H9 (cell line): ENCODE results near the gene UNC79. TPM values are rescaled to one million over a fixed set of nuclear protein-coding genes. Genes with fewer than 3 reads are reported as not detected.

Experiments
- DNase-seq: peaks from one replicate; pipeline ENCODE4 v3.0.0-alpha.2; 2017
- H2AFZ ChIP-seq: one replicate; pipeline ENCODE4 v1.6.1; 2013; ENCODE audit warnings: mild to moderate bottlenecking, low read length, control low read depth, moderate library complexity
- H2AK5ac ChIP-seq: 2 replicates; pipeline ENCODE4 v1.6.1; 2013; ENCODE audit warnings: low read length, control low read depth, mixed read lengths; ENCODE audit not compliant: insufficient read length
- H2BK120ac ChIP-seq: one replicate; pipeline ENCODE4 v1.6.1; 2013; ENCODE audit warnings: low read depth, mild to moderate bottlenecking, low read length, control low read depth, inconsistent platforms; ENCODE audit not compliant: poor library complexity, severe bottlenecking
- H2BK12ac ChIP-seq: 2 replicates; pipeline ENCODE4 v1.6.1; 2013; ENCODE audit warnings: low read length, control low read depth, mixed read lengths, low read depth; ENCODE audit not compliant: insufficient read length
- H2BK15ac ChIP-seq: 2 replicates; pipeline ENCODE4 v1.6.1; 2013; ENCODE audit warnings: low read depth, low read length, control low read depth
- H2BK20ac ChIP-seq: one replicate; pipeline ENCODE4 v1.6.1; 2013; ENCODE audit warnings: low read depth, mild to moderate bottlenecking, low read length, control low read depth, inconsistent platforms; ENCODE audit not compliant: poor library complexity, severe bottlenecking
- H2BK5ac ChIP-seq: 2 replicates; pipeline ENCODE4 v1.6.1; 2013; ENCODE audit warnings: low read length, control low read depth, mixed read lengths; ENCODE audit not compliant: insufficient read length
- H3K14ac ChIP-seq: 2 replicates; pipeline ENCODE4 v1.6.1; 2013; ENCODE audit warnings: low read length, control low read depth; ENCODE audit not compliant: insufficient read depth
- H3K18ac ChIP-seq: 2 replicates; pipeline ENCODE4 v1.6.1; 2013; ENCODE audit warnings: low read depth, mild to moderate bottlenecking, mixed read lengths, low read length, control low read depth; ENCODE audit not compliant: insufficient read length
- H3K23ac ChIP-seq: 2 replicates; pipeline ENCODE4 v1.6.1; 2013; ENCODE audit warnings: low read length, control low read depth, mixed read lengths, low read depth; ENCODE audit not compliant: insufficient read length
- H3K23me2 ChIP-seq: 2 replicates; pipeline ENCODE4 v1.6.1; 2013; ENCODE audit warnings: low read depth, mild to moderate bottlenecking, mixed read lengths, low read length, control low read depth; ENCODE audit not compliant: insufficient read length, poor library complexity, severe bottlenecking
- H3K27ac ChIP-seq: 2 replicates; pipeline ENCODE4 v1.5.1; 2013; ENCODE audit warnings: low read length, control low read depth, mixed read lengths, low read depth; ENCODE audit not compliant: insufficient read length
- H3K27me3 ChIP-seq: 2 replicates; pipeline ENCODE4 v1.6.1; 2013; ENCODE audit warnings: low read length, control low read depth, inconsistent platforms; ENCODE audit not compliant: insufficient read depth
- H3K4ac ChIP-seq: 2 replicates; pipeline ENCODE4 v1.6.1; 2013; ENCODE audit warnings: low read depth, mild to moderate bottlenecking, control low read depth, inconsistent platforms, low read length, moderate library complexity
- H3K4me1 ChIP-seq: 2 replicates; pipeline ENCODE4 v1.6.1; 2013; ENCODE audit warnings: low read length, control low read depth, inconsistent platforms; ENCODE audit not compliant: insufficient read depth
- H3K4me2 ChIP-seq: 2 replicates; pipeline ENCODE4 v1.6.1; 2013; ENCODE audit warnings: low read length, control low read depth, mixed read lengths; ENCODE audit not compliant: insufficient read length, insufficient read depth
- H3K56ac ChIP-seq: 2 replicates; pipeline ENCODE4 v1.6.1; 2013; ENCODE audit warnings: low read depth, mild to moderate bottlenecking, mixed read lengths, low read length, control low read depth; ENCODE audit not compliant: insufficient read length
- H3K79me1 ChIP-seq: 2 replicates; pipeline ENCODE4 v1.6.1; 2013; ENCODE audit warnings: low read depth, mild to moderate bottlenecking, moderate library complexity, low read length, control low read depth, inconsistent platforms; ENCODE audit not compliant: insufficient read depth, poor library complexity, severe bottlenecking
- H3K79me2 ChIP-seq: 2 replicates; pipeline ENCODE4 v1.6.1; 2013; ENCODE audit warnings: low read length, control low read depth, inconsistent platforms; ENCODE audit not compliant: insufficient read depth
- H3K9ac ChIP-seq: 2 replicates; pipeline ENCODE4 v1.6.1; 2013; ENCODE audit warnings: low read length, control low read depth, mixed read lengths; ENCODE audit not compliant: insufficient read length; ENCODE audit errors: extremely low read depth
- H3K9me3 ChIP-seq: one replicate; pipeline ENCODE4 v1.6.1; 2013; ENCODE audit warnings: low read depth, low read length, inconsistent platforms; ENCODE audit not compliant: control insufficient read depth
- H3T11ph ChIP-seq: one replicate; pipeline ENCODE4 v1.6.1; 2013; ENCODE audit warnings: mild to moderate bottlenecking, low read length, control low read depth, inconsistent platforms
- H4K20me1 ChIP-seq: one replicate; pipeline ENCODE4 v1.6.1; 2013; ENCODE audit not compliant: control insufficient read depth, insufficient read length, insufficient read depth
- H4K5ac ChIP-seq: 2 replicates; pipeline ENCODE4 v1.6.1; 2013; ENCODE audit warnings: low read depth, mild to moderate bottlenecking, mixed read lengths, low read length, control low read depth; ENCODE audit not compliant: insufficient read length
- H4K8ac ChIP-seq: replicated peaks from 2 replicates; pipeline ENCODE4 v1.6.1; 2013; ENCODE audit warnings: low read length, control low read depth, mixed read lengths, low read depth; ENCODE audit not compliant: insufficient read length
- H4K91ac ChIP-seq: 2 replicates; pipeline ENCODE4 v1.6.1; 2013; ENCODE audit warnings: low read depth, mild to moderate bottlenecking, moderate library complexity, mixed read lengths, low read length, control low read depth; ENCODE audit not compliant: insufficient read length
- H3K27ac Mint-ChIP-seq, 3 experiments: 2 replicates in 2 of 3; 3 replicates in 1 of 3; pipeline ENCODE4 v1.8.0; 2020 to 2021; ENCODE audit warnings: mixed read lengths in 3 of 3, mild to moderate bottlenecking in 1 of 3, moderate library complexity in 1 of 3
- H3K27me3 Mint-ChIP-seq: 2 replicates; pipeline ENCODE4 v1.8.0; 2021; ENCODE audit warnings: low read depth, mild to moderate bottlenecking, moderate library complexity, mixed read lengths
- H3K36me3 Mint-ChIP-seq, 3 experiments: 2 replicates in 2 of 3; 3 replicates in 1 of 3; pipeline ENCODE4 v1.8.0; 2020 to 2021; ENCODE audit warnings: low read depth in 3 of 3, mixed read lengths in 3 of 3; ENCODE audit not compliant: insufficient read depth in 1 of 3
- H3K4me1 Mint-ChIP-seq, 2 experiments: 2 replicates each; pipeline ENCODE4 v1.8.0; 2020; ENCODE audit warnings: mixed read lengths in 2 of 2
- H3K4me3 Mint-ChIP-seq, 2 experiments: 2 replicates in 1 of 2; 3 replicates in 1 of 2; pipeline ENCODE4 v1.8.0; 2020 to 2021; ENCODE audit warnings: mild to moderate bottlenecking in 2 of 2, mixed read lengths in 2 of 2, moderate library complexity in 1 of 2
- H3K9me3 Mint-ChIP-seq, 2 experiments: 2 replicates in 1 of 2; 3 replicates in 1 of 2; pipeline ENCODE4 v1.8.0; 2020; ENCODE audit warnings: mild to moderate bottlenecking in 2 of 2, mixed read lengths in 2 of 2, moderate library complexity in 1 of 2
- WGBS: extraction: QIAGEN DNeasy Blood & Tissue Kit; methylation state at CpG from one replicate; pipeline ENCODE4 v1.1.7; 2013; ENCODE audit warnings: missing lambda C conversion rate, low lambda C conversion rate, mixed read lengths; ENCODE audit not compliant: insufficient read length; ENCODE audit errors: extremely low coverage; 5-methylcytosine and 5-hydroxymethylcytosine counted together
- total RNA-seq: library from RNA; stranded (reverse); gene quantifications from 2 replicates; pipeline ENCODE4 v1.2.1, GENCODE V29; 2021
- TF ChIP-seq, protein P1 (sequence below): fragments of 200-600 bp; sonication (generic); conservative IDR thresholded peaks from 3 replicates; pipeline ENCODE4 v1.8.0; 2021; ENCODE audit warnings: antibody characterized with exemption, mild to moderate bottlenecking

Gene UNC79
- total RNA-seq, 1 experiment from 2014 or later = 3.0 TPM

DNA sequence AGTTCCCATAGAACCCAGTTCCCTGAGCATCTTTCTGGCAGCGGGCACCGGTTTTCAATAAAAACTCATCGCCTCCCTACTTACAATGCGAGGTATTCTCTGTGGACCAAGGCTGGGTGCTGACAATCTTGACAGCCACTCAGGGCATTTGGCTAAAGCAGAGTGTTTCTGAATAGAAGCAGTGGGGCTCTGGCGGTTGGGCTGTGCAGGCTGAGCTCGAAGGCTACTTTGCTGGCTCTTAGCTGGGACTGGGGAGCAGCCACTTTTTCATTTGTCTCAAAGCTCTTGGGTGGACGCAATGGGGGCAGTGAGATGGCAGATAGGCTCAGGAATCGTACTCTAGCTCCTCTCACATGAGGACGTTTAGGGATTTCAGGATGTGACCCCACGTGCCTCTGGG, 151.8 kb downstream of the UNC79 start:
- TF ChIP-seq, protein P1, sequence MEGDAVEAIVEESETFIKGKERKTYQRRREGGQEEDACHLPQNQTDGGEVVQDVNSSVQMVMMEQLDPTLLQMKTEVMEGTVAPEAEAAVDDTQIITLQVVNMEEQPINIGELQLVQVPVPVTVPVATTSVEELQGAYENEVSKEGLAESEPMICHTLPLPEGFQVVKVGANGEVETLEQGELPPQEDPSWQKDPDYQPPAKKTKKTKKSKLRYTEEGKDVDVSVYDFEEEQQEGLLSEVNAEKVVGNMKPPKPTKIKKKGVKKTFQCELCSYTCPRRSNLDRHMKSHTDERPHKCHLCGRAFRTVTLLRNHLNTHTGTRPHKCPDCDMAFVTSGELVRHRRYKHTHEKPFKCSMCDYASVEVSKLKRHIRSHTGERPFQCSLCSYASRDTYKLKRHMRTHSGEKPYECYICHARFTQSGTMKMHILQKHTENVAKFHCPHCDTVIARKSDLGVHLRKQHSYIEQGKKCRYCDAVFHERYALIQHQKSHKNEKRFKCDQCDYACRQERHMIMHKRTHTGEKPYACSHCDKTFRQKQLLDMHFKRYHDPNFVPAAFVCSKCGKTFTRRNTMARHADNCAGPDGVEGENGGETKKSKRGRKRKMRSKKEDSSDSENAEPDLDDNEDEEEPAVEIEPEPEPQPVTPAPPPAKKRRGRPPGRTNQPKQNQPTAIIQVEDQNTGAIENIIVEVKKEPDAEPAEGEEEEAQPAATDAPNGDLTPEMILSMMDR = no peak
- no peak overlapping the region for H3K4me2 ChIP-seq
- no peaks in the 10 kb centered on the region for H3K79me2 ChIP-seq
- Mint-ChIP-seq H3K4me3 (no peak overlapping the region), H3K27ac (peak overlapping the region in 1 of 3 experiments; percentile 75; a peak in 1 of 7 replicates), H3K9me3 (no peaks in the 10 kb centered on the region), H3K36me3 (no peaks in the 10 kb centered on the region), H3K4me1 (peaks cover 5% of the 10 kb centered on the region in 2 experiments), H3K27me3 (no peaks in the 10 kb centered on the region)
- no peak overlapping the region for H2AFZ ChIP-seq
- no peak overlapping the region for H4K5ac ChIP-seq
- H2BK20ac ChIP-seq = no peak overlapping the region
- no peaks in the 10 kb centered on the region for H3K9me3 ChIP-seq
- no peak overlapping the region for H3K23ac ChIP-seq
- no peak overlapping the region for H4K91ac ChIP-seq
- no peak overlapping the region for H3K9ac ChIP-seq
- WGBS = no CpG with 5 or more reads among the region's 10 CpGs
- no peak overlapping the region for H3K18ac ChIP-seq
- no peak overlapping the region for H3K4ac ChIP-seq
- H2AK5ac ChIP-seq = no peak overlapping the region
- H3K4me1 ChIP-seq = no peaks in the 10 kb centered on the region
- H2BK12ac ChIP-seq = no peak overlapping the region
- no peaks in the 10 kb centered on the region for H3K23me2 ChIP-seq
- H2BK5ac ChIP-seq = no peak overlapping the region
- H3K27me3 ChIP-seq = no peaks in the 10 kb centered on the region
- H2BK15ac ChIP-seq = no peak overlapping the region
- H4K8ac ChIP-seq = no peak overlapping the region
- no peak overlapping the region for H2BK120ac ChIP-seq
- no peak for DNase-seq
- no peaks in the 10 kb centered on the region for H4K20me1 ChIP-seq
- H3K79me1 ChIP-seq = no peaks in the 10 kb centered on the region
- H3K56ac ChIP-seq = no peak overlapping the region
- no peak overlapping the region for H3K14ac ChIP-seq
- H3K27ac ChIP-seq = no peak overlapping the region
- no peak overlapping the region for H3T11ph ChIP-seq
